ENCODE data around the gene TPRG1. TPM values are rescaled to one million over a fixed set of nuclear protein-coding genes. Genes with fewer than 3 reads are reported as not detected.

TPRG1 gene
- total RNA-seq, 1 donor from 2014 or later, result 13.6 TPM

DNA sequence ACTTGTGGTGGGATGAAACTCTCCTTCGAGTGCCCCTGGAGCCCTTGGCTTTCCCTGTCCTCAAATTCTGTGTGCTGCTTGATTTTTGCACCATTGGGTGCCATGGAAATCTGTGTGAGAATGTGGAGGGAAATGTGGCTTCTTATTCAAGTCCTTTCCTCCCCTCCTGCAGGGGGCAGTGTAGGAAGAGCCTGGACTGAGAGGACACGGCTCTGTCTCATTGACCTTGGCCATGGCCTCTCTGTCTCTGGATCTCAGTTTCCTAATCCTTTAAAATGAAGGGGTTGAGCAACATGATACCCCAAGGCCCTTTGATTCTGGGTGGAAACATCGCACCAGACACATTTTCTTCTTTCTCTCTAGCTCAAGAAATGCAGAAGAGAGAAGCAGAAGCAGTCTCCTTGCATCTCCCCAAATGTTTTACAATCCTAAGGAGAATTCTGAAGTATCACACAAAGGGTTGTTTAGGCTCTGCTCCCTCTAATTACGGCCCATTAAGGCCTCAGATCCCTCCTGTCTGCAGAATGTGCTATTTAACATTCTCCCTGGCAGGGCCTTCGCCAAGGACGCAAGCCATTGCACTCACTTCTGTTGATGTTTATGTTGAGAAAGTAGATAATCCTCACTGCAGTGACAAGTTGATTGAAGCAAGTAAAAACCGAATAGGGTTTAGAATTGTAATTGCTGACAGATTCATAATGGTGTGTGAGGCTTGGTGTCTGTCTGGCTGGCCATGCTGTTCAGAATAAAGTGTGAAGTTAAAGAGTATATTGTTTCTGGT lies 169.1 kb downstream of the TPRG1 start:
- Mint-ChIP-seq H3K4me1 (ENCODE audit: low read depth) (peaks cover 10% of the 10 kb centered on the region), H3K4me3 (no peak overlapping the region), H3K27ac (no peak overlapping the region), H3K27me3 (ENCODE audit: insufficient read depth) (peaks cover 4% of the 10 kb centered on the region), H3K9me3 (peaks cover 11% of the 10 kb centered on the region), H3K36me3 (ENCODE audit: low read depth) (peaks cover 13% of the 10 kb centered on the region)
- intact Hi-C loops (cut with micrococcal nuclease), result no loop called here
- no peak for DNase-seq (ENCODE audit: low spot score)

DNA sequence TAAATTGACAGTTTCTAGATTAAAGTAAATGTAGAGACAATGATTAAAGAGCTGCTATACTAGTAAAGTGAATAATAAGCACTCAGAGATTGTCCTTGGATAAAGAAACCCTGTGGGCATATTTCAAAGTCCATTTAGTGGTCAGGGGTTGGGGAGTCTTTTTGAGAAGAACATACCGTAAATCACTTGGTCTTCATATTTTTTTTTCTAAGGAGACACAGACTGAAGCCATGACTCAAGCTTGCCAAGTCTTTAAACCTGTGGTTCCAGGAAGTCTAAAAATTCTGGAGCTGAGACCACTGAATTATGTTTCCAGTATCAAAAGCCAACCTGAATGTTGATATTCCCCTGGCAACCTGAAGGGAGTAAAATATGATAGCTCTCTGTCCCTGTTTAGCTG lies 171.0 kb downstream of the TPRG1 start:
- no peak for DNase-seq (ENCODE audit: low spot score)
- Mint-ChIP-seq H3K27me3 (ENCODE audit: insufficient read depth) (peaks cover 4% of the 10 kb centered on the region), H3K36me3 (ENCODE audit: low read depth) (peaks cover 12% of the 10 kb centered on the region), H3K4me3 (no peak overlapping the region), H3K27ac (no peak overlapping the region), H3K9me3 (peaks cover 4% of the 10 kb centered on the region), H3K4me1 (ENCODE audit: low read depth) (peaks cover 7% of the 10 kb centered on the region)
- intact Hi-C loops (cut with micrococcal nuclease), result no loop called here

- no peak for DNase-seq (ENCODE audit: low spot score)
- Mint-ChIP-seq H3K4me1 (ENCODE audit: low read depth) (peaks cover 7% of the 10 kb centered on the region), H3K36me3 (ENCODE audit: low read depth) (peaks cover 10% of the 10 kb centered on the region), H3K27ac (no peak overlapping the region), H3K4me3 (no peak overlapping the region), H3K27me3 (ENCODE audit: insufficient read depth) (peaks cover 4% of the 10 kb centered on the region), H3K9me3 (peaks cover 4% of the 10 kb centered on the region)
- intact Hi-C loops (cut with micrococcal nuclease), result no loop called here
Observed at GRCh38 chr3:189344996-189345395, 173.2 kb downstream of the TPRG1 start.

GRCh38 chr3:189349772-189350171 lies 178.0 kb downstream of the TPRG1 start:
- intact Hi-C loops (cut with micrococcal nuclease), result no loop called here
- Mint-ChIP-seq H3K4me3 (no peak overlapping the region), H3K36me3 (ENCODE audit: low read depth) (peaks cover 2% of the 10 kb centered on the region), H3K27ac (no peak overlapping the region), H3K4me1 (ENCODE audit: low read depth) (peaks cover 3% of the 10 kb centered on the region), H3K27me3 (ENCODE audit: insufficient read depth) (no peaks in the 10 kb centered on the region), H3K9me3 (peaks cover 4% of the 10 kb centered on the region)
- no peak for DNase-seq (ENCODE audit: low spot score)

DNA sequence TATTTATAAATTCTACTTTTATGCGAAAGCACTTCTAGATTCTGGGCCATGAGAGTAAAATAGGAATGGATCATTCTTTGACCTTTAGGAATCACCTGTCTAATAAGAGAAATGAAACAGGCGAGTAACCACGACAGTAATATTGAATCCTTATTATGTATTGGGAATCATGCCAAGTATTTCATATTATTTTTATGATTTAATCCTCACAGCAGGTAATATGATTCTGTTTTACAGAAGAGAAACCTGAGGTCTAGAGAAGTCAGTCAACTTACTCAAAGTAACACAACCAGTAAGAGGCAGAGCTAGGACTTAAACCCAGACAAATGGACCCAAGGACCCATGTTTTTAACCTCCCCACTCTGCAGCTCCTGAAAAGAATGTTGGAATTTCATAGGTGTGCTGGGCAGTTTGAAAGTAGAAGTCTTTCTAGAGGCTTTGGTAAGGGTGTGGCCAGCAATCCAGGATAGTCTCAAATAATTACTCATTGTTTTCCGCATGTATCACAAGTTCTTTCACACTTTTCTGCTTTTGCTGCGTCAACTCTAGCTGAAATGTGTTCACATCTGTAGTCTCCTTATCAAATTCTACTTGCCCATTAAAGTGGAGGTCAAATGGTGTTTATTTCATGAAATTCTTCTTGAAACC lies 181.7 kb downstream of the TPRG1 start:
- DNase-seq (ENCODE audit: low spot score), result no peak
- Mint-ChIP-seq H3K27ac (no peak overlapping the region), H3K36me3 (ENCODE audit: low read depth) (peaks cover 3% of the 10 kb centered on the region), H3K27me3 (ENCODE audit: insufficient read depth) (no peaks in the 10 kb centered on the region), H3K9me3 (peaks cover 4% of the 10 kb centered on the region), H3K4me1 (ENCODE audit: low read depth) (peaks cover 21% of the 10 kb centered on the region), H3K4me3 (no peak overlapping the region)
- intact Hi-C loops (cut with micrococcal nuclease), result no loop called here

GRCh38 chr3:189353988-189354889 lies 182.5 kb downstream of the TPRG1 start:
- Mint-ChIP-seq H3K27ac (no peak overlapping the region), H3K9me3 (peaks cover 4% of the 10 kb centered on the region), H3K4me3 (no peak overlapping the region), H3K27me3 (ENCODE audit: insufficient read depth) (no peaks in the 10 kb centered on the region), H3K36me3 (ENCODE audit: low read depth) (peaks cover 3% of the 10 kb centered on the region), H3K4me1 (ENCODE audit: low read depth) (peaks cover 24% of the 10 kb centered on the region)
- no peak for DNase-seq (ENCODE audit: low spot score)
- intact Hi-C loops (cut with micrococcal nuclease), result loop anchor here (2.0 kb wide), 1 partner anchor 29 kb away; no protein-coding TSS in a partner anchor

GRCh38 chr3:189355115-189355480 lies 183.3 kb downstream of the TPRG1 start:
- Mint-ChIP-seq H3K9me3 (peaks cover 4% of the 10 kb centered on the region), H3K4me3 (peak overlapping the region; percentile 15), H3K36me3 (ENCODE audit: low read depth) (peaks cover 3% of the 10 kb centered on the region), H3K27ac (no peak overlapping the region), H3K27me3 (ENCODE audit: insufficient read depth) (no peaks in the 10 kb centered on the region), H3K4me1 (ENCODE audit: low read depth) (peaks cover 24% of the 10 kb centered on the region)
- intact Hi-C loops (cut with micrococcal nuclease), result loop anchor here (2.0 kb wide), 1 partner anchor 30 kb away; no protein-coding TSS in a partner anchor
- no peak for DNase-seq (ENCODE audit: low spot score)

GRCh38 chr3:189355481-189356201 lies 183.9 kb downstream of the TPRG1 start:
- intact Hi-C loops (cut with micrococcal nuclease), result loop anchor here (2.0 kb wide), 1 partner anchor 31 kb away; no protein-coding TSS in a partner anchor
- H3K36me3 Mint-ChIP-seq (ENCODE audit: low read depth), result peaks cover 3% of the 10 kb centered on the region
- H3K4me3 Mint-ChIP-seq, result peak overlapping the region; percentile 23
- H3K27me3 Mint-ChIP-seq (ENCODE audit: insufficient read depth), result no peaks in the 10 kb centered on the region
- peak overlapping the region; percentile 82 for H3K27ac Mint-ChIP-seq
- peaks cover 4% of the 10 kb centered on the region for H3K9me3 Mint-ChIP-seq
- DNase-seq (ENCODE audit: low spot score), result peak; percentile 30
- peaks cover 24% of the 10 kb centered on the region for H3K4me1 Mint-ChIP-seq (ENCODE audit: low read depth)

DNA sequence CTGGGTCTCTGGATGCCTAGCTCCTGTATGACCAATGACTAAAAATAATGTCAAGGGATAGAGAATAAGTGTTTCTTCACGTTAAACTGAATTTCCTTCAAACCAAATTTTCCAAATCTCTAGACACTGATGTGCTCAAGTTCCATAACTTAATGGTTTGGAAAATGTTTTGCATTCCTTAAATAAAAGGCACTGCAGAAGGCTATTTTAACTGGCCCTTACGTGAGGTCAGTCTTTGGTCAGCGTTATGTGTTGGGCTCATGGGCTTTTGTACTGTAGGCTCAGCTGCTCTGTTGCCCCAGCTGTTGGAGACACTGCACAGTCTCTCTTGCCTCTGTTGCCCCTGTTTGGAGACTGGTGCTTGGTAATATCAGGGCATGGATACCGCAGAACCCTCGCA lies 188.5 kb downstream of the TPRG1 start:
- no peak overlapping the region for H3K4me3 Mint-ChIP-seq
- H3K27me3 Mint-ChIP-seq (ENCODE audit: insufficient read depth), result no peaks in the 10 kb centered on the region
- H3K9me3 Mint-ChIP-seq, result peaks cover 7% of the 10 kb centered on the region
- H3K4me1 Mint-ChIP-seq (ENCODE audit: low read depth), result peaks cover 23% of the 10 kb centered on the region
- H3K27ac Mint-ChIP-seq, result no peak overlapping the region
- peaks cover 2% of the 10 kb centered on the region for H3K36me3 Mint-ChIP-seq (ENCODE audit: low read depth)
- intact Hi-C loops (cut with micrococcal nuclease), result no loop called here
- no peak for DNase-seq (ENCODE audit: low spot score)

- Mint-ChIP-seq H3K9me3 (peaks cover 7% of the 10 kb centered on the region), H3K27me3 (ENCODE audit: insufficient read depth) (no peaks in the 10 kb centered on the region), H3K36me3 (ENCODE audit: low read depth) (peaks cover 3% of the 10 kb centered on the region), H3K27ac (no peak overlapping the region), H3K4me3 (no peak overlapping the region), H3K4me1 (ENCODE audit: low read depth) (peaks cover 13% of the 10 kb centered on the region)
- intact Hi-C loops (cut with micrococcal nuclease), result no loop called here
- DNase-seq (ENCODE audit: low spot score), result no peak
Observed at GRCh38 chr3:189361103-189361835, 189.5 kb downstream of the TPRG1 start.

DNA sequence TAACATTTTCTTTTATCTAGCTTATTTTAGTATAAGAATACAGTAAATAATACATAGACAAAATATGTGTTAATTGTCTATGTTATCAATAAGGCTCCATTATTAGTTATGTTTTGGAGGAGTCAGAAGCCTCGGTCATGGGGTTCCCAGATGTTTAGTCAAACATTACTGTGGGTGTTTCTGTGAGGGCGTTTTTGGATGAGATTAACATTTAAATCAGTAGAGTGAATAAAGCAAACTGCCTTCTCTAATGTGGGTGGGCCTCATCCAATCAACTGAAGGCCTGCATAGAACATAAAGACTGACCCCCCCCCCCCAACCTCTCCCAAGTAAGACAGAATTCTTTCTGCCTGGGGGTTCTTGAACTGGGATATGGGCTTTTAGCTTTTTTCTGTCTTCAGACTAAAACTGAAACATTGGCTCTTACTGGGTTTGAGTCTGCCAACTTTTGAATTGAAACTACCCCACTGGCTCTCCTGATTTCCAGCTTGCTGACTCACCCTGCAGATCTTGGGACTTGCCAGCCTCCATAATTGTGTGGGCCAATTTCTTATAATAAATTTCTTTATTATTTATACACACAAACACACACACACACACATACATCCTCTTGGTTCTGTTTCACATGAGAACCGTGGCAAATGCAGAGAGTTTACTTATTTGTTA lies 192.0 kb downstream of the TPRG1 start:
- Mint-ChIP-seq H3K4me1 (ENCODE audit: low read depth) (peaks cover 22% of the 10 kb centered on the region), H3K9me3 (peaks cover 7% of the 10 kb centered on the region), H3K36me3 (ENCODE audit: low read depth) (peaks cover 3% of the 10 kb centered on the region), H3K4me3 (no peak overlapping the region), H3K27me3 (ENCODE audit: insufficient read depth) (no peaks in the 10 kb centered on the region), H3K27ac (no peak overlapping the region)
- DNase-seq (ENCODE audit: low spot score), result no peak
- intact Hi-C loops (cut with micrococcal nuclease), result no loop called here
